Uterus (tissue), 2 donors: ENCODE measurements around the gene NOLC1.

ENCODE experiments used
- POLR2A ChIP-seq, 2 donors: fragments of 450-650 bp; IDR thresholded peaks; one replicate each; pipeline ENCODE4 v1.6.1; 2016; ENCODE audit warnings: antibody characterized with exemption in 2 of 2, mild to moderate bottlenecking in 1 of 2, moderate library complexity in 1 of 2
- TF ChIP-seq, protein P1 (sequence below), 4 experiments: fragments of 200-600 bp in 2 of 4; fragments of 450-650 bp in 2 of 4; sonication (generic) in 2 of 4; IDR thresholded peaks; one replicate each; pipeline ENCODE4 v1.5.1; 2016 to 2019; ENCODE audit warnings: antibody characterized with exemption in 4 of 4, mild to moderate bottlenecking in 2 of 4, moderate library complexity in 1 of 4

GRCh38 chr10:102152545-102152890 lies 329 bp downstream of the NOLC1 start:
- TF ChIP-seq, protein P1, sequence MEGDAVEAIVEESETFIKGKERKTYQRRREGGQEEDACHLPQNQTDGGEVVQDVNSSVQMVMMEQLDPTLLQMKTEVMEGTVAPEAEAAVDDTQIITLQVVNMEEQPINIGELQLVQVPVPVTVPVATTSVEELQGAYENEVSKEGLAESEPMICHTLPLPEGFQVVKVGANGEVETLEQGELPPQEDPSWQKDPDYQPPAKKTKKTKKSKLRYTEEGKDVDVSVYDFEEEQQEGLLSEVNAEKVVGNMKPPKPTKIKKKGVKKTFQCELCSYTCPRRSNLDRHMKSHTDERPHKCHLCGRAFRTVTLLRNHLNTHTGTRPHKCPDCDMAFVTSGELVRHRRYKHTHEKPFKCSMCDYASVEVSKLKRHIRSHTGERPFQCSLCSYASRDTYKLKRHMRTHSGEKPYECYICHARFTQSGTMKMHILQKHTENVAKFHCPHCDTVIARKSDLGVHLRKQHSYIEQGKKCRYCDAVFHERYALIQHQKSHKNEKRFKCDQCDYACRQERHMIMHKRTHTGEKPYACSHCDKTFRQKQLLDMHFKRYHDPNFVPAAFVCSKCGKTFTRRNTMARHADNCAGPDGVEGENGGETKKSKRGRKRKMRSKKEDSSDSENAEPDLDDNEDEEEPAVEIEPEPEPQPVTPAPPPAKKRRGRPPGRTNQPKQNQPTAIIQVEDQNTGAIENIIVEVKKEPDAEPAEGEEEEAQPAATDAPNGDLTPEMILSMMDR (IDR thresholded peaks at IDR 0.05), result no peak
- TF ChIP-seq POLR2A (IDR thresholded peaks at IDR 0.05), result no peak
